Endothelial cell of umbilical vein (primary cell): ENCODE results near the gene SLC5A3. TPM values are rescaled to one million over a fixed set of nuclear protein-coding genes. Genes with fewer than 3 reads are reported as not detected.

Experiments
- BruUV-seq: library from RNA; stranded (reverse); fragments of 400-500 nt; replicated peaks from 2 replicates; lab custom pipeline; 2021; lab: Mats Ljungman, UMichigan
- CTCF ChIA-PET: fragments of 300-600, 350-600 bp; sonication (Branson Sonifier 250); formaldehyde crosslinking; loops from one replicate; lab custom pipeline; 2021; ENCODE audit warnings: antibody characterized with exemption, inconsistent platforms; lab: Charles Lee
- POLR2A ChIA-PET: fragments of 300-600, 350-600 bp; sonication (Branson Sonifier 250); formaldehyde crosslinking; loops from one replicate; lab custom pipeline; 2021; ENCODE audit warnings: antibody characterized with exemption, inconsistent platforms; lab: Charles Lee
- DNase-seq: peaks from one replicate; pipeline ENCODE4 v3.0.0-alpha.2; 2011; ENCODE audit warnings: low read depth, low spot score
- FAIRE-seq: peaks from 2 replicates; lab custom pipeline; 2011; peaks lifted over from hg19 to GRCh38; lab: Jason Lieb, UNC
- H2AFZ ChIP-seq: 2 replicates; pipeline ENCODE4 v1.6.0; 2012; ENCODE audit warnings: low read depth, low read length, control low read depth, inconsistent platforms
- H3K27ac ChIP-seq: 2 replicates; pipeline ENCODE4 v1.5.1; 2011; ENCODE audit warnings: low read depth, mild to moderate bottlenecking, control low read depth, low read length, moderate library complexity; ENCODE audit not compliant: insufficient read depth
- H3K27me3 ChIP-seq, 2 experiments: 2 replicates each; pipeline versions ENCODE4 v1.6.0 to v1.6.1; 2011; ENCODE audit warnings: low read length in 2 of 2, mixed read lengths in 1 of 2; ENCODE audit not compliant: control insufficient read depth in 2 of 2, insufficient read depth in 2 of 2
- H3K36me3 ChIP-seq, 2 experiments: 2 replicates in 1 of 2; 3 replicates in 1 of 2; pipeline ENCODE4 v1.5.1; 2011; ENCODE audit warnings: low read length in 2 of 2, mild to moderate bottlenecking in 1 of 2, moderate library complexity in 1 of 2; ENCODE audit not compliant: control insufficient read depth in 2 of 2, insufficient read depth in 2 of 2; ENCODE audit errors: extremely low read depth in 1 of 2
- H3K4me1 ChIP-seq: 3 replicates; pipeline ENCODE4 v1.5.1; 2011; ENCODE audit warnings: mild to moderate bottlenecking, low read length; ENCODE audit not compliant: control insufficient read depth, insufficient read depth; ENCODE audit errors: extremely low read depth
- H3K4me2 ChIP-seq: 2 replicates; pipeline ENCODE4 v1.6.1; 2011; ENCODE audit warnings: low read length, control low read depth, mixed read lengths; ENCODE audit not compliant: insufficient read depth
- H3K4me3 ChIP-seq, 3 experiments: fragments of 200-600 bp in 1 of 3; sonication (generic), shearing (Covaris generic) in 1 of 3; replicated peaks in 1 of 3; 2 replicates each; pipeline ENCODE4 v1.5.1; 2011 to 2016; ENCODE audit warnings: control low read depth in 3 of 3, low read length in 3 of 3, mild to moderate bottlenecking in 2 of 3, inconsistent platforms in 1 of 3, low read depth in 1 of 3, moderate library complexity in 1 of 3; ENCODE audit not compliant: insufficient read depth in 1 of 3
- H3K79me2 ChIP-seq: 2 replicates; pipeline ENCODE4 v1.6.0; 2012; ENCODE audit warnings: low read length, inconsistent platforms; ENCODE audit not compliant: control insufficient read depth, insufficient read depth
- H3K9ac ChIP-seq: replicated peaks from 2 replicates; pipeline ENCODE3; 2011; ENCODE audit warnings: low read length, control low read depth; ENCODE audit not compliant: insufficient read depth; ENCODE audit errors: extremely low read depth
- H3K9me1 ChIP-seq: replicated peaks from 3 replicates; pipeline ENCODE4 v1.6.0; 2011; ENCODE audit warnings: mild to moderate bottlenecking, low read length; ENCODE audit not compliant: control insufficient read depth, insufficient read depth; ENCODE audit errors: extremely low read depth
- H3K9me3 ChIP-seq: replicated peaks from 2 replicates; pipeline ENCODE4 v1.5.1; 2012; ENCODE audit warnings: low read length, inconsistent platforms; ENCODE audit not compliant: control insufficient read depth, insufficient read depth
- H4K20me1 ChIP-seq: replicated peaks from 2 replicates; pipeline ENCODE3; 2011; ENCODE audit warnings: mild to moderate bottlenecking, low read length; ENCODE audit not compliant: control insufficient read depth, insufficient read depth; ENCODE audit errors: extremely low read depth
- EZH2 ChIP-seq: IDR thresholded peaks from 2 replicates; pipeline ENCODE4 v1.6.1; 2012; ENCODE audit warnings: borderline replicate concordance, low read depth, mild to moderate bottlenecking, moderate library complexity, low read length, inconsistent platforms; ENCODE audit not compliant: severe bottlenecking
- FOS ChIP-seq: IDR thresholded peaks from 2 replicates; pipeline ENCODE4 v1.6.1; 2011; ENCODE audit warnings: mild to moderate bottlenecking, low read length, moderate library complexity, borderline replicate concordance; ENCODE audit not compliant: insufficient read depth
- GATA2 ChIP-seq: IDR thresholded peaks from 2 replicates; pipeline ENCODE4 v1.7.0; 2011; ENCODE audit warnings: low read depth, mild to moderate bottlenecking, moderate library complexity, mixed read lengths, low read length; ENCODE audit not compliant: insufficient read length, insufficient read depth
- JUN ChIP-seq: IDR thresholded peaks from 2 replicates; pipeline ENCODE4 v1.6.1; 2011; ENCODE audit warnings: borderline replicate concordance, low read depth; ENCODE audit not compliant: insufficient read length, insufficient read depth
- MYC ChIP-seq: IDR thresholded peaks from one replicate; pipeline ENCODE4 v1.6.1; 2011; ENCODE audit warnings: mild to moderate bottlenecking, low read depth, low read length
- POLR2A ChIP-seq: IDR thresholded peaks from 2 replicates; pipeline ENCODE4 v1.6.1; 2012; ENCODE audit warnings: low read depth, mild to moderate bottlenecking, control low read depth, low read length
- POLR2AphosphoS5 ChIP-seq: IDR thresholded peaks from 2 replicates; pipeline ENCODE4 v1.6.1; 2012; ENCODE audit warnings: low read depth, mild to moderate bottlenecking, control low read depth, low read length, moderate library complexity; ENCODE audit not compliant: insufficient read depth
- dilution Hi-C: fragments of 300-500 bp; cut with MboI; formaldehyde crosslinking; loops from one replicate; pipeline ENCODE4 v1.15.0; 2019; ENCODE audit warnings: low sequenced_read_pairs; ENCODE audit not compliant: extremely low pct_ligation_motif_present
- intact Hi-C: fragments of 100-400 bp; cut with micrococcal nuclease; formaldehyde crosslinking; loops from one replicate; pipeline ENCODE4 v1.10.0; 2022
- polyA plus RNA-seq, 4 experiments: library from polyadenylated mRNA; depleted of rRNA in 3 of 4; stranded (reverse) in 3 of 4; unstranded in 1 of 4; fragments of >200 nt; gene quantifications; 2 replicates each; pipeline versions ENCODE4 v1.2.1 to v1.2.3, GENCODE V29; 2011 to 2012; ENCODE audit warnings: missing spikeins in 1 of 4
- total RNA-seq: library from RNA; stranded (reverse); gene quantifications from 2 replicates; pipeline ENCODE4 v1.2.3, GENCODE V29; 2021
- TF ChIP-seq, protein P1 (sequence below), 2 donors: IDR thresholded peaks; 1 replicate in 1 of 2; 2 replicates in 1 of 2; pipeline ENCODE4 v1.5.1; 2011; ENCODE audit warnings: low read length in 2 of 2, mild to moderate bottlenecking in 2 of 2, moderate library complexity in 2 of 2, control low read depth in 1 of 2, inconsistent platforms in 1 of 2, low read depth in 1 of 2; ENCODE audit not compliant: insufficient read depth in 1 of 2; ENCODE audit errors: extremely low read depth in 1 of 2
- TF ChIP-seq, protein P2 (sequence below): IDR thresholded peaks from 2 replicates; pipeline ENCODE4 v1.6.1; 2011; ENCODE audit not compliant: insufficient read depth, insufficient read length

Gene SLC5A3
- total and polyA plus RNA-seq, 2 donors (not counting 3 experiments of a cell fraction or from before 2014, with no cell fraction given): 1.6 to 8.0 TPM

DNA sequence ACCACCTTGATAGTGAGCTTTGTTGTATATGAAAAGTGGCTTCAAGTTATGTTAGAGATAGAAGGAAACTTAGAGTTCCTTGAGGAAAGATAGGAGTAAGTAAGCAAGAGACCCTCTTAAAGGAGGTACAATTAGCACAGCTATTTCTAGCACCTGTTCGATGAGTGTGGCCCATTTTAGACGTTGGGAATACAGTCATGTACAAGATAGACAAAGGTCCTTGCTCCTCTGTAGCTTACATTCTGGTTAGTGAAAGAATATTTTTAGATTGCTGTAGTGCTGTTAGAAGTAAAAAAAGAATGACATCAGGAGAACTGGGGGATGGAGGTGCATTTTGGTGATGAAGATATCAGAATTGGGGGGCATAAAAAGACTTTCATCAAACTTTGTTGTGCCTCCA is 47.5 kb downstream of the SLC5A3 start:
- dilution Hi-C loops: no loop called here
- Histone ChIP-seq H3K4me2 (no peak overlapping the region), H4K20me1 (peaks cover 3% of the 10 kb centered on the region), H3K9me1 (no peaks in the 10 kb centered on the region), H3K27me3 (no peaks in the 10 kb centered on the region), H3K4me1 (no peaks in the 10 kb centered on the region), H3K27ac (no peak overlapping the region), H3K9ac (no peak overlapping the region), H3K36me3 (no peaks in the 10 kb centered on the region), H3K9me3 (no peaks in the 10 kb centered on the region), H2AFZ (no peak overlapping the region), H3K4me3 (no peak overlapping the region), H3K79me2 (no peaks in the 10 kb centered on the region)
- FAIRE-seq (no peak), DNase-seq (no peak)
- POLR2A ChIA-PET: no interaction called here
- BruUV-seq: no TSS peak
- intact Hi-C loops: no loop called here
- CTCF ChIA-PET: interaction anchor here (1.0 to 1.7 kb wide), 2 partner anchors 9 to 28 kb away, joined by 3 to 4 read pairs; no protein-coding TSS in a partner anchor
- TF ChIP-seq EZH2 (no peak), FOS (no peak), POLR2A (no peak), POLR2AphosphoS5 (no peak), MYC (no peak), JUN (no peak), GATA2 (no peak)
- TF ChIP-seq, protein P1, sequence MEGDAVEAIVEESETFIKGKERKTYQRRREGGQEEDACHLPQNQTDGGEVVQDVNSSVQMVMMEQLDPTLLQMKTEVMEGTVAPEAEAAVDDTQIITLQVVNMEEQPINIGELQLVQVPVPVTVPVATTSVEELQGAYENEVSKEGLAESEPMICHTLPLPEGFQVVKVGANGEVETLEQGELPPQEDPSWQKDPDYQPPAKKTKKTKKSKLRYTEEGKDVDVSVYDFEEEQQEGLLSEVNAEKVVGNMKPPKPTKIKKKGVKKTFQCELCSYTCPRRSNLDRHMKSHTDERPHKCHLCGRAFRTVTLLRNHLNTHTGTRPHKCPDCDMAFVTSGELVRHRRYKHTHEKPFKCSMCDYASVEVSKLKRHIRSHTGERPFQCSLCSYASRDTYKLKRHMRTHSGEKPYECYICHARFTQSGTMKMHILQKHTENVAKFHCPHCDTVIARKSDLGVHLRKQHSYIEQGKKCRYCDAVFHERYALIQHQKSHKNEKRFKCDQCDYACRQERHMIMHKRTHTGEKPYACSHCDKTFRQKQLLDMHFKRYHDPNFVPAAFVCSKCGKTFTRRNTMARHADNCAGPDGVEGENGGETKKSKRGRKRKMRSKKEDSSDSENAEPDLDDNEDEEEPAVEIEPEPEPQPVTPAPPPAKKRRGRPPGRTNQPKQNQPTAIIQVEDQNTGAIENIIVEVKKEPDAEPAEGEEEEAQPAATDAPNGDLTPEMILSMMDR (IDR thresholded peaks at IDR 0.05; ENCODE audit: extremely low read depth in 1 of 2, insufficient read depth in 1 of 2, low read depth in 1 of 2, low read length in 2 of 2): no peak
- TF ChIP-seq, protein P2, sequence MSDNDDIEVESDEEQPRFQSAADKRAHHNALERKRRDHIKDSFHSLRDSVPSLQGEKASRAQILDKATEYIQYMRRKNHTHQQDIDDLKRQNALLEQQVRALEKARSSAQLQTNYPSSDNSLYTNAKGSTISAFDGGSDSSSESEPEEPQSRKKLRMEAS: no peak
